Endothelial cell (in vitro differentiated cells): Measurements from ENCODE around the gene SLC22A4. TPM values are rescaled to one million over a fixed set of nuclear protein-coding genes. Genes with fewer than 3 reads are reported as not detected.
A peak's percentile ranks its signal among the peaks of the same experiment; 100 is the strongest.

Source experiments
- DNase-seq: peaks from one replicate; pipeline ENCODE4 v3.0.0; 2021; ENCODE audit warnings: low spot score
- H3K27ac Mint-ChIP-seq: one replicate; pipeline ENCODE4 v1.8.0; 2021; ENCODE audit warnings: mixed read lengths, inconsistent platforms; ENCODE audit not compliant: unreplicated experiment
- H3K27me3 Mint-ChIP-seq: one replicate; pipeline ENCODE4 v1.8.0; 2021; ENCODE audit warnings: mild to moderate bottlenecking, moderate library complexity, mixed read lengths, inconsistent platforms; ENCODE audit not compliant: unreplicated experiment
- H3K36me3 Mint-ChIP-seq: one replicate; pipeline ENCODE4 v1.8.0; 2021; ENCODE audit warnings: mild to moderate bottlenecking, low read depth, mixed read lengths, inconsistent platforms; ENCODE audit not compliant: unreplicated experiment
- H3K4me1 Mint-ChIP-seq: one replicate; pipeline ENCODE4 v1.8.0; 2021; ENCODE audit warnings: mild to moderate bottlenecking, mixed read lengths, inconsistent platforms; ENCODE audit not compliant: unreplicated experiment
- H3K4me3 Mint-ChIP-seq: one replicate; pipeline ENCODE4 v1.8.0; 2021; ENCODE audit warnings: mild to moderate bottlenecking, mixed read lengths, inconsistent platforms; ENCODE audit not compliant: unreplicated experiment
- H3K9me3 Mint-ChIP-seq: one replicate; pipeline ENCODE4 v1.8.0; 2021; ENCODE audit warnings: mixed read lengths, inconsistent platforms; ENCODE audit not compliant: unreplicated experiment
- total RNA-seq: library from RNA; stranded (reverse); fragmentation: NEBNext Ultra II Directional; extraction: Animal tissue kit (Norgen Biotek cat#: 25700); gene quantifications from one replicate; pipeline ENCODE4 v1.2.1, GENCODE V29; 2021; ENCODE audit not compliant: unreplicated experiment
- TF ChIP-seq, protein P1 (sequence below): fragments of 200-600 bp; sonication (generic); IDR thresholded peaks from one replicate; pipeline ENCODE4 v1.5.0; 2021; ENCODE audit warnings: antibody characterized with exemption; ENCODE audit not compliant: unreplicated experiment

SLC22A4 gene
- total RNA-seq, 1 donor from 2014 or later: 0.13 TPM

DNA sequence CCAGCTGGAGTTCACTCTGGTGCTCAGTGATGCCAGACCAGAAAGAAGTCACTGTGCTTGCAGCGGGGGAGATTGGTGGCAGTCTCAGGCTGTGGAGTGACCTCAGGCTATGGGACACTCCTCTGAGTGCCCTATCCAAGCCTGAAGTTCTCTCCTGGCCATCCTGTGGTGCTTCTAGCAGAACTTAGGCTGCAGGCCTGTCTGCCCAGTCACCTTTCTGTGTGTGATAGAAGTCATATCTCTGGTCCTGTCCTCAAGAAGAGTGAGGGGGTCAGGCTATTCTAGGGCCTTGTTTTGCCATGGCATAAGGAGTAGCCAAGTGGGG is 27.4 kb upstream of the SLC22A4 start:
- TF ChIP-seq, protein P1, sequence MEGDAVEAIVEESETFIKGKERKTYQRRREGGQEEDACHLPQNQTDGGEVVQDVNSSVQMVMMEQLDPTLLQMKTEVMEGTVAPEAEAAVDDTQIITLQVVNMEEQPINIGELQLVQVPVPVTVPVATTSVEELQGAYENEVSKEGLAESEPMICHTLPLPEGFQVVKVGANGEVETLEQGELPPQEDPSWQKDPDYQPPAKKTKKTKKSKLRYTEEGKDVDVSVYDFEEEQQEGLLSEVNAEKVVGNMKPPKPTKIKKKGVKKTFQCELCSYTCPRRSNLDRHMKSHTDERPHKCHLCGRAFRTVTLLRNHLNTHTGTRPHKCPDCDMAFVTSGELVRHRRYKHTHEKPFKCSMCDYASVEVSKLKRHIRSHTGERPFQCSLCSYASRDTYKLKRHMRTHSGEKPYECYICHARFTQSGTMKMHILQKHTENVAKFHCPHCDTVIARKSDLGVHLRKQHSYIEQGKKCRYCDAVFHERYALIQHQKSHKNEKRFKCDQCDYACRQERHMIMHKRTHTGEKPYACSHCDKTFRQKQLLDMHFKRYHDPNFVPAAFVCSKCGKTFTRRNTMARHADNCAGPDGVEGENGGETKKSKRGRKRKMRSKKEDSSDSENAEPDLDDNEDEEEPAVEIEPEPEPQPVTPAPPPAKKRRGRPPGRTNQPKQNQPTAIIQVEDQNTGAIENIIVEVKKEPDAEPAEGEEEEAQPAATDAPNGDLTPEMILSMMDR: no peak
- Mint-ChIP-seq H3K4me3 (peak overlapping the region; percentile 18), H3K9me3 (no peaks in the 10 kb centered on the region), H3K27ac (peak overlapping the region; percentile 74), H3K4me1 (peaks cover 18% of the 10 kb centered on the region), H3K27me3 (peaks cover 16% of the 10 kb centered on the region), H3K36me3 (peaks cover 2% of the 10 kb centered on the region)
- DNase-seq: no peak

DNA sequence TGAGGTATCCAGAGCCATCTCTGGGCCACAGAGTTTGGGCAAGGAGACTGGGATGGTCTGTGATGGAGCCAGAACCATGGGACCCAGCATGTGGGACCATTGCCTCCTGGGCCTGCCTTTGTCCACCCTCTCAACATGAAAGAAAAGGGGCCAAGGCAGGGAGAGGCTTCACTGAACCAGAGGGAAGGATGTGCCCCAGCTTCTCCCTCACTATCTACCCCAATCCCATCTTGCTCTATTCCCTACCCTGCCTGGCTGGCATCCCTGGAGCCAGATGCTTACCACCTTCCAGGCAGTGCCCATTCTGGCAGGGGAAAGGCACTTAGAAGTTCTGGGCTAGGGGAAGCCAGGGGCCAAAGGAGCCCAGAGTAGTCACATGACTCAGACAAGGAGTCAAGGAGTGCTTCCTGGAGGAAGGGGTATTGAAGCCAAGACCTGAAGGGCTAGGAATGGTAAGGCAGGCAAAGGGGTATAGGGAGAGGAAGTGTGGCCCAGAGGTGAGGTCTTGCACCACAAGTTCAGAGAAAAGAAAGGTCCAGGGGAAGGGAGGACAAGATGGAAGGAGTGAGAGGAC is 26.9 kb upstream of the SLC22A4 start:
- H3K27me3 Mint-ChIP-seq: peaks cover 12% of the 10 kb centered on the region
- TF ChIP-seq, protein P1: no peak
- H3K9me3 Mint-ChIP-seq: no peaks in the 10 kb centered on the region
- no peak overlapping the region for H3K27ac Mint-ChIP-seq
- no peaks in the 10 kb centered on the region for H3K36me3 Mint-ChIP-seq
- H3K4me1 Mint-ChIP-seq: peaks cover 17% of the 10 kb centered on the region
- H3K4me3 Mint-ChIP-seq: no peak overlapping the region
- DNase-seq: no peak

DNA sequence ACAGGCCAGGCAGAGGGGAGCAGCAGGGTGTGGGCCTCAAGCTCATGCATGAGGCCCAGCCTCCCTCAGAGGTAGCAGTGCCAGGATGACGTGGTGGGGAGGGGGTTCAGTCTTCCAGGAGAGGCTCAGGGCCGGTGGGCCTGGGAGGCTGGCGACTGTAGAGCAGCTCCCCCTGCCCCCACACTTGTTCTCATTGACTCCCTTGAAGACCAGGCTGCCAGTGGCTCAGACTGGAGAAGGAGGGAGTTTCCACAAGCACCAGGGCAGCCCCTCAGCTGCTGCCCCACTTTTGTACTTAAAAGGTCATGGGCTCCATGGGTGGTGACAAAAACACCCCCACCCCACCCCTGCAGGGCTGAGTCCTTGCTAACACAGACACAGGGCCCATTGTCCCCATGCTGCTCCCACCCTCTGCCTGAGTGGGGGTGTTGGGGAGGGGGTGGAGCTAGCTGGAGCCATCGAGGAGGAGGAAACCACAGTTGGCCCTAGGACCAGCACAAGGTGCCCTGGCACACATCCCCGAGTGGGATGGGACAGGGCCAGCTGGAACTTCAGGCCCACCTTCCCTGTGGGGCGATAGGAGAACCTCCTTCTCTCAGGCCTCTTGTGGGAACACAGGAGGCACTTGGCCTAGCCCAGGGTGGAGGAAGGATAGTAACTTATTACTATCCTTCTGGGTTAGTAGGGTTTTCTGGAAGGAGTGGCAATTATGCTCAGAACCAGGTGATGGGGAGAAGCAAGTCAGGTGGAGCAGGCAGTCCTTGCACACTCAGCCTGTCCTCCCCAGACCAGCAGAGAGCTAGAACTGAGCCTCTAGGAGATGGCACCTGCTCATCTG is 26.0 kb upstream of the SLC22A4 start:
- Mint-ChIP-seq H3K9me3 (no peaks in the 10 kb centered on the region), H3K4me1 (peaks cover 21% of the 10 kb centered on the region), H3K27me3 (peaks cover 13% of the 10 kb centered on the region), H3K4me3 (no peak overlapping the region), H3K36me3 (no peaks in the 10 kb centered on the region), H3K27ac (no peak overlapping the region)
- TF ChIP-seq, protein P1: no peak
- no peak for DNase-seq

DNA sequence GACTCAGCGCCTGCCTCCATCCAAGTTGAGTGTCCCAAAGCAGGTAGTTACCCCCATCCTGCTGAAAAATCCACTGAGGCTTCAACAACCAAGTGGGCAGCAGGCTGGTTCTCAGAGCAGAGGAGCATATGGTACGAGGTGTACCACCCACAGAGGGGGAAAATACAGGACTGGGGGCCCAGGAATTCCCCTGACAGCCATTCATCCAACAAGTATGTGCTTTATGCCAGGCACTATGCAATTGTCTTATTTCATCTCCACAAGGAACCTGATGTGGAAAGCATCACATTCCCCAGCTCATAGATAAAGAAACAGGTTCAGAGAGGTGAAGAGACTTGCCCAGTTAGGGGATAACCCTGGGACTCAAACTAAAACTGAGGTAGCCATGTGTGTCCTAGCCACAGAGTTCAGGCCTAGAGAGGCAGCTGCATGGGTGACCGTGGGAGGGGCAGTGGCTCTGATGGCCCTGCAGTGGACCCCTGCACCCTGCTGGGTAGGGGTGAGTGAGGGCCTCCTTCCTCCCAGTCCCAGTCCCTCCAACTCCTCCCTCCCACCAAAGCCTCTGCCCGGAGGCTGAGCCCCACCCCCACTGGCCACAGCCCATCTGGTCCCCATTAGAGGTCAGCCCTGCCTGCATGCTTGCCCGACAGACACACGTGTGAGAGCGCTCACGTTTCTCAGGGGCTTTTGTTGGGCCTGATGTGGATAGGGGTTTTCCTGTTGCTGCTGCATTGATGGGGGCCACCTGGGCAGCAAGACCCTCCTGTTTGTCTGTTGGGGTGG is 25.2 kb upstream of the SLC22A4 start:
- H3K27ac Mint-ChIP-seq: no peak overlapping the region
- no peaks in the 10 kb centered on the region for H3K36me3 Mint-ChIP-seq
- no peak overlapping the region for H3K4me3 Mint-ChIP-seq
- peaks cover 14% of the 10 kb centered on the region for H3K27me3 Mint-ChIP-seq
- H3K9me3 Mint-ChIP-seq: no peaks in the 10 kb centered on the region
- no peak for DNase-seq
- TF ChIP-seq, protein P1: no peak
- H3K4me1 Mint-ChIP-seq: peaks cover 19% of the 10 kb centered on the region
